HCEC 1CT (cell line): Measurements from ENCODE around the gene FCHSD1.

Source experiments
- DNase-seq: peaks from one replicate; pipeline ENCODE4 v3.0.0-alpha.2; 2017

The FCHSD1 gene

GRCh38 chr5:141650851-141651727 lies at the start of gene FCHSD1:
TSS of gene FCHSD1 (minus strand) at chr5:141651418. CDS start at chr5:141651368, 50 bp downstream.
- DNase-seq, result peak; percentile 67

- no peak for DNase-seq
These were observed 46.4 kb upstream of the FCHSD1 start for GRCh38 chr5:141697586-141697985.

GRCh38 chr5:141696431-141696830 lies 45.2 kb upstream of the FCHSD1 start:
- DNase-seq, result no peak

- no peak for DNase-seq
These were observed 44.5 kb upstream of the FCHSD1 start for GRCh38 chr5:141695627-141696215.

- no peak for DNase-seq
These were observed 43.3 kb upstream of the FCHSD1 start for GRCh38 chr5:141694479-141694878.

- DNase-seq, result no peak
These were observed 41.9 kb upstream of the FCHSD1 start for GRCh38 chr5:141692919-141693725.

- no peak for DNase-seq
These were observed 41.3 kb upstream of the FCHSD1 start for GRCh38 chr5:141692533-141692888.

- peak; percentile 68 for DNase-seq
These were observed 40.8 kb upstream of the FCHSD1 start for GRCh38 chr5:141691867-141692532.

- DNase-seq, result no peak
These were observed 40.2 kb upstream of the FCHSD1 start for GRCh38 chr5:141691286-141691866.

GRCh38 chr5:141686648-141687416 lies 35.6 kb upstream of the FCHSD1 start:
- no peak for DNase-seq

- DNase-seq, result no peak
These were observed 34.4 kb upstream of the FCHSD1 start for GRCh38 chr5:141685591-141685990.

- no peak for DNase-seq
These were observed 32.5 kb upstream of the FCHSD1 start for GRCh38 chr5:141683596-141684141.

- DNase-seq, result peak; percentile 82
These were observed 30.8 kb upstream of the FCHSD1 start, which contains the start of gene ARAP3 for GRCh38 chr5:141681695-141682641. TSS of gene ARAP3 (minus strand) at chr5:141682230. CDS start at chr5:141680486, 1,744 bp downstream.

GRCh38 chr5:141681295-141681694 lies 30.1 kb upstream of the FCHSD1 start:
- DNase-seq, result no peak

GRCh38 chr5:141680751-141681201 lies 29.6 kb upstream of the FCHSD1 start:
- no peak for DNase-seq

- DNase-seq, result no peak
These were observed 29.0 kb upstream of the FCHSD1 start for GRCh38 chr5:141680178-141680577.

- DNase-seq, result no peak
These were observed 26.2 kb upstream of the FCHSD1 start for GRCh38 chr5:141677415-141677814.

GRCh38 chr5:141675672-141676071 lies 24.5 kb upstream of the FCHSD1 start:
- DNase-seq, result no peak

GRCh38 chr5:141674747-141675146 lies 23.5 kb upstream of the FCHSD1 start:
- no peak for DNase-seq
